Spleen (tissue), 7 donors: ENCODE results near the gene STON2.

Experiments used
- POLR2A ChIP-seq, 3 donors: fragments of 450-650 bp; IDR thresholded peaks; one replicate each; pipeline ENCODE4 v1.5.1; 2017; ENCODE audit warnings: antibody characterized with exemption in 3 of 3, mild to moderate bottlenecking in 1 of 3
- TF ChIP-seq, protein P1 (sequence below), 11 experiments: fragments of 200-600 bp in 7 of 11; fragments of 450-650 bp in 4 of 11; sonication (generic) in 4 of 11; IDR thresholded peaks in 8 of 11; conservative IDR thresholded peaks in 3 of 11; 1 replicate in 7 of 11; 2 replicates in 4 of 11; pipeline versions ENCODE4 v1.4.0 to v1.8.0; 2016 to 2021; ENCODE audit warnings: antibody characterized with exemption in 11 of 11, inconsistent platforms in 4 of 11, mild to moderate bottlenecking in 1 of 11
- donor health status: DM: no; HTN: no; CAD: no; lungs with moderate emphysema.
- donor health status: DM: no; HTN: no; CAD: no.
- donor health status: DM: no; HTN: no; CAD: no.

DNA sequence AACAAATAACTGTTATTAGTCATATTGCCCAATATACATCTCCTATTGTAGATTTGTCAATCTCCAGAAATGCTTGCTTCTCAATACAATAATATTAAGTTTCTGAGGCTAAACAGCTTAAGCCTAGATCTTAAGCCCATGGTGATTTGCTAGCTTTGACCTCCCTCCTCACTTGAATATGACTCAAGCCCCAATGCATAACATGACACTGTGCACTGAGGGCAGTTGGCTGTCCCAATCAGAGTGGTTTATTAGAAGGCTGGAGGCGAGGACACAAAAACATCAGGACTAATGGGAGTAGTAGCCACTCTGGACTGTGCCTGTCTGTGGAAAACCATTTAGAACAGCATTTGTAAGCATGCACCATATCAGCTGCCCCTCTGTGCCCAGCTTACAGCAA is 98.3 kb downstream of the STON2 start:
- no peak for TF ChIP-seq POLR2A (IDR thresholded peaks at IDR 0.05)
- TF ChIP-seq, protein P1, sequence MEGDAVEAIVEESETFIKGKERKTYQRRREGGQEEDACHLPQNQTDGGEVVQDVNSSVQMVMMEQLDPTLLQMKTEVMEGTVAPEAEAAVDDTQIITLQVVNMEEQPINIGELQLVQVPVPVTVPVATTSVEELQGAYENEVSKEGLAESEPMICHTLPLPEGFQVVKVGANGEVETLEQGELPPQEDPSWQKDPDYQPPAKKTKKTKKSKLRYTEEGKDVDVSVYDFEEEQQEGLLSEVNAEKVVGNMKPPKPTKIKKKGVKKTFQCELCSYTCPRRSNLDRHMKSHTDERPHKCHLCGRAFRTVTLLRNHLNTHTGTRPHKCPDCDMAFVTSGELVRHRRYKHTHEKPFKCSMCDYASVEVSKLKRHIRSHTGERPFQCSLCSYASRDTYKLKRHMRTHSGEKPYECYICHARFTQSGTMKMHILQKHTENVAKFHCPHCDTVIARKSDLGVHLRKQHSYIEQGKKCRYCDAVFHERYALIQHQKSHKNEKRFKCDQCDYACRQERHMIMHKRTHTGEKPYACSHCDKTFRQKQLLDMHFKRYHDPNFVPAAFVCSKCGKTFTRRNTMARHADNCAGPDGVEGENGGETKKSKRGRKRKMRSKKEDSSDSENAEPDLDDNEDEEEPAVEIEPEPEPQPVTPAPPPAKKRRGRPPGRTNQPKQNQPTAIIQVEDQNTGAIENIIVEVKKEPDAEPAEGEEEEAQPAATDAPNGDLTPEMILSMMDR (IDR thresholded peaks at IDR 0.05 in 8 of 11, conservative IDR thresholded peaks at IDR 0.05 in 3 of 11): no peak
